PC-9 (cell line): Measurements from ENCODE around the gene RTKN2. TPM values are rescaled to one million over a fixed set of nuclear protein-coding genes. Genes with fewer than 3 reads are reported as not detected.
A peak's percentile ranks its signal among the peaks of the same experiment; 100 is the strongest.

Experiments
- BruUV-seq: library from RNA; stranded (reverse); fragments of 400-500 nt; replicated peaks from 2 replicates; lab custom pipeline; 2021; lab: Mats Ljungman, UMichigan
- CTCF ChIA-PET: fragments of 300-600 bp; sonication (Branson Sonifier 250); formaldehyde crosslinking; loops from one replicate; lab custom pipeline; 2022; ENCODE audit warnings: antibody characterized with exemption; lab: Charles Lee
- POLR2A ChIA-PET: fragments of 300-600 bp; sonication (Branson Sonifier 250); formaldehyde crosslinking; loops from one replicate; lab custom pipeline; 2022; ENCODE audit warnings: antibody characterized with exemption; ENCODE audit not compliant: unreplicated experiment; lab: Charles Lee
- DNase-seq, 2 experiments: peaks; one replicate each; pipeline versions ENCODE4 v3.0.0 to v3.0.0-alpha.2; 2015 to 2022; ENCODE audit warnings: mixed read lengths in 1 of 2
- H2AFZ ChIP-seq: fragments of 200-600 bp; sonication (generic); 2 replicates; pipeline ENCODE4 v1.8.1; 2017; ENCODE audit warnings: antibody characterized with exemption
- H3F3A ChIP-seq: fragments of 200-600 bp; sonication (generic); 2 replicates; pipeline ENCODE4 v1.8.1; 2017; ENCODE audit warnings: antibody characterized with exemption, mild to moderate bottlenecking, low read depth; ENCODE audit not compliant: insufficient read depth
- H3K27ac ChIP-seq: fragments of 200-600 bp; sonication (generic); 2 replicates; pipeline ENCODE4 v1.6.1; 2016; ENCODE audit warnings: mixed run types
- H3K27me3 ChIP-seq: fragments of 200-600 bp; sonication (generic); 2 replicates; pipeline ENCODE4 v1.6.1; 2016; ENCODE audit warnings: low read depth, mixed run types; ENCODE audit not compliant: insufficient read depth
- H3K36me3 ChIP-seq: fragments of 200-600 bp; sonication (generic); 2 replicates; pipeline ENCODE4 v1.6.1; 2016; ENCODE audit warnings: low read depth, mixed run types
- H3K4me1 ChIP-seq: fragments of 200-600 bp; sonication (generic); replicated peaks from 2 replicates; pipeline ENCODE4 v1.6.1; 2016; ENCODE audit warnings: mixed run types; ENCODE audit not compliant: insufficient read depth
- H3K4me2 ChIP-seq: fragments of 200-600 bp; sonication (generic); 2 replicates; pipeline ENCODE4 v1.6.1; 2017; ENCODE audit warnings: mixed run types
- H3K4me3 ChIP-seq: fragments of 200-600 bp; sonication (generic); 2 replicates; pipeline ENCODE4 v1.6.1; 2016; ENCODE audit warnings: mixed run types
- H3K79me2 ChIP-seq: fragments of 200-600 bp; sonication (generic); 2 replicates; pipeline ENCODE4 v1.6.1; 2017; ENCODE audit warnings: low read depth, mixed run types
- H3K9me2 ChIP-seq: fragments of 200-600 bp; sonication (generic); 2 replicates; pipeline ENCODE4 v1.8.1; 2017; ENCODE audit warnings: mild to moderate bottlenecking; ENCODE audit not compliant: insufficient read depth
- H3K9me3 ChIP-seq: fragments of 200-600 bp; sonication (generic); 2 replicates; pipeline ENCODE4 v1.8.1; 2016; ENCODE audit warnings: low read depth; ENCODE audit not compliant: insufficient read depth
- H4K20me1 ChIP-seq: fragments of 200-600 bp; sonication (generic); 2 replicates; pipeline ENCODE4 v1.8.1; 2017; ENCODE audit not compliant: insufficient read depth
- EZH2 ChIP-seq: fragments of 200-600 bp; sonication (generic); IDR thresholded peaks from 2 replicates; pipeline ENCODE4 v1.8.0; 2017; ENCODE audit warnings: antibody characterized with exemption, low read depth
- intact Hi-C: fragments of 100-400 bp; cut with micrococcal nuclease; formaldehyde crosslinking; loops from one replicate; pipeline ENCODE4 v1.10.0; 2022; ENCODE audit not compliant: unreplicated experiment
- total RNA-seq: library from RNA; stranded (reverse); gene quantifications from 2 replicates; pipeline ENCODE4 v1.2.3, GENCODE V29; 2021
- TF ChIP-seq, protein P1 (sequence below): fragments of 200-600 bp; sonication (generic); conservative IDR thresholded peaks from 2 replicates; pipeline ENCODE4 v1.6.1; 2017; ENCODE audit warnings: mixed run types, antibody characterized with exemption, mild to moderate bottlenecking, moderate library complexity

The RTKN2 gene
- total RNA-seq, 1 experiment from 2014 or later: 18.5 TPM

- Histone ChIP-seq H3K36me3 (no peaks in the 10 kb centered on the region), H3K79me2 (no peaks in the 10 kb centered on the region), H3K27me3 (no peaks in the 10 kb centered on the region), H3K9me2 (no peaks in the 10 kb centered on the region), H3K9me3 (no peaks in the 10 kb centered on the region), H2AFZ (0 out of 2 replicates have a peak overlapping the region, but pooled peaks have one; percentile 18), H3K27ac (no peak overlapping the region), H3K4me2 (no peak overlapping the region), H3K4me1 (no peaks in the 10 kb centered on the region), H3K4me3 (no peak overlapping the region), H3F3A (no peaks in the 10 kb centered on the region; the same call in 1 of the 2 replicates), H4K20me1 (no peaks in the 10 kb centered on the region)
- no peak for DNase-seq
- ChIA-PET POLR2A (no interaction called here), CTCF (no interaction called here)
- BruUV-seq: no TSS peak
- intact Hi-C loops: no loop called here
- no peak for TF ChIP-seq EZH2
- TF ChIP-seq, protein P1, sequence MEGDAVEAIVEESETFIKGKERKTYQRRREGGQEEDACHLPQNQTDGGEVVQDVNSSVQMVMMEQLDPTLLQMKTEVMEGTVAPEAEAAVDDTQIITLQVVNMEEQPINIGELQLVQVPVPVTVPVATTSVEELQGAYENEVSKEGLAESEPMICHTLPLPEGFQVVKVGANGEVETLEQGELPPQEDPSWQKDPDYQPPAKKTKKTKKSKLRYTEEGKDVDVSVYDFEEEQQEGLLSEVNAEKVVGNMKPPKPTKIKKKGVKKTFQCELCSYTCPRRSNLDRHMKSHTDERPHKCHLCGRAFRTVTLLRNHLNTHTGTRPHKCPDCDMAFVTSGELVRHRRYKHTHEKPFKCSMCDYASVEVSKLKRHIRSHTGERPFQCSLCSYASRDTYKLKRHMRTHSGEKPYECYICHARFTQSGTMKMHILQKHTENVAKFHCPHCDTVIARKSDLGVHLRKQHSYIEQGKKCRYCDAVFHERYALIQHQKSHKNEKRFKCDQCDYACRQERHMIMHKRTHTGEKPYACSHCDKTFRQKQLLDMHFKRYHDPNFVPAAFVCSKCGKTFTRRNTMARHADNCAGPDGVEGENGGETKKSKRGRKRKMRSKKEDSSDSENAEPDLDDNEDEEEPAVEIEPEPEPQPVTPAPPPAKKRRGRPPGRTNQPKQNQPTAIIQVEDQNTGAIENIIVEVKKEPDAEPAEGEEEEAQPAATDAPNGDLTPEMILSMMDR: no peak
Measured at GRCh38 chr10:62166331-62167131, 102.1 kb downstream of the RTKN2 start.

GRCh38 chr10:62165803-62166202 is 102.8 kb downstream of the RTKN2 start:
- Histone ChIP-seq H3K4me2 (no peak overlapping the region), H3K4me1 (no peaks in the 10 kb centered on the region), H3K9me2 (no peaks in the 10 kb centered on the region), H3K36me3 (no peaks in the 10 kb centered on the region), H3K4me3 (no peak overlapping the region), H3K27ac (no peak overlapping the region), H3K27me3 (no peaks in the 10 kb centered on the region), H4K20me1 (no peaks in the 10 kb centered on the region), H2AFZ (no peak overlapping the region), H3F3A (no peaks in the 10 kb centered on the region; the same call in 1 of the 2 replicates), H3K9me3 (no peaks in the 10 kb centered on the region), H3K79me2 (no peaks in the 10 kb centered on the region)
- no TSS peak for BruUV-seq
- POLR2A ChIA-PET: no interaction called here
- intact Hi-C loops: no loop called here
- CTCF ChIA-PET: no interaction called here
- TF ChIP-seq, protein P1: no peak
- no peak for TF ChIP-seq EZH2
- no peak for DNase-seq

DNA sequence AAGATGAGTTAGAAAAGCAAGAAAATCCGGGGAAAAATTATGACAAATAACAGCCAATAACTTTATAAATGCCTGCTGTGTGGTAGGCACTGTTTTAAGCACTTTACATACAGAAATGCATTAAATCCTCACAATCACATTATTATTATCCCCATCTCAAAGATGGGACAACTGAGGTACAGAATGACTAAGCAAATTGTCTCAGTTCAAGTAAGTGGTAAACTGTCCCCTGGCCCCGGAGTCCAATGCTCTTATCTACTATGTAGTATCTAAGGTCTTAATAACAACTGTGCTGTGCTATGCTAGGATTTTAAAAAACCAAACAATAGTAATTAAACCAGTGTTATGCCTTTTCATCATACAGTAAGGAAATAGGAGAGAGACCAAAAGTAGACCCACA is 105.6 kb downstream of the RTKN2 start:
- Histone ChIP-seq H3K4me1 (no peaks in the 10 kb centered on the region), H3F3A (no peaks in the 10 kb centered on the region; the same call in 1 of the 2 replicates), H4K20me1 (no peaks in the 10 kb centered on the region), H3K9me3 (no peaks in the 10 kb centered on the region), H3K36me3 (no peaks in the 10 kb centered on the region), H3K9me2 (no peaks in the 10 kb centered on the region), H3K79me2 (no peaks in the 10 kb centered on the region), H3K27me3 (no peaks in the 10 kb centered on the region), H3K4me2 (no peak overlapping the region), H3K27ac (no peak overlapping the region), H3K4me3 (no peak overlapping the region), H2AFZ (no peak overlapping the region)
- no peak for TF ChIP-seq EZH2
- TF ChIP-seq, protein P1: no peak
- no peak for DNase-seq
- ChIA-PET CTCF (no interaction called here), POLR2A (no interaction called here)
- no TSS peak for BruUV-seq
- intact Hi-C loops: no loop called here
